Non-pigmented ciliary epithelial cell (primary cell): ENCODE data around the gene ASIC3.

Experiments used
- DNase-seq: peaks from one replicate; pipeline ENCODE4 v3.0.0-alpha.2; 2010; ENCODE audit warnings: low read depth

ASIC3 gene

DNA sequence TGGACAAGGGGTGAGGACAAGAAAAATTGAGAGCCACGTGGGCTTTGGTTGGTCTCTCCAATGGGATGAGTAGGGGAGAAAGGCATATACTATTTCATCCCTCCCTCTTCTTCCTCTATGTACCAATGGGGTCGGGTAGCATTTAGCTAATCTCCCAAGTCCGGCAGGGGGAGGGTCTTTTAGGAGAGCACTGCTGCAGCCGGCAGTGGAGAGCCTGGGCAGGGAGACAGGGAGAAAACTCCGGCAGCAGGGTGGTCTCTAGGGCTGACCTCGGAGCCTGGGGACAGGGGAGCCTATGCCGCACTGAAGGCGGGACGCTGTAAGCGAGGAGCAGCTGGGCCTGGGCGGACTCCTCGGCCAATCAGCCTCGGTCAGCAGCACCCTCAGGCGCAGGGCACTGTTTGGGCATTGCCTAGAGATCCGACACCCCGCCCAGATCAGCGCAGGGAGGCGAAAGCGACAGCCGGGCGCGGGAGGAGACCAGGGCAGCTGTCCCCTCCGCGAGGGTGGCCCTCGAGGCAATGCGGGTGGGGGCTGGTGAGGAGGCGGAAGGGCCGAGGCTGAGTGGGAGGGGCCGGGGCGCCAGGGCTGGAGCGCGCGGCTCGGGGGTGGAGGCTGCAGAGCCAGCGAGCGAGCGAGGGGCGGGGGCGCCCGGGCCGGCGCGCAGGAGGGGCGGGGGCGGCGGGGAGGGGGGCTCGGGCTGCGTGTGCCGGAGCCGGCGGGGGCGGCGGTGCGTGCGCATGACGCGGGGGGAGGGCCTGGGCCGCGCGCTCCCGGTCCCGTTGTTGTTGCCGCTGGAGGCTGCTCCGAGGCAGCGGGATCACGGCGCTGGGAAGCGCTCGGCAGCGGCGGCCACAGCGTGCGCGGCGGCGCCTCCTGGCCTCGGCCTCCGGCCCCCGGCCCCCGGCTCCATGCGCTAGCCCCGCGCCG, 37.6 kb downstream of the ASIC3 start, which contains the start of gene AGAP3:
Gene AGAP3 (plus strand): TSS at position 785 of the 930 bp plus-strand sequence. CDS start 267 bp downstream, outside the sequence.
- DNase-seq = no peak

GRCh38 chr7:151086802-151087244, 38.5 kb downstream of the ASIC3 start:
- no peak for DNase-seq

DNA sequence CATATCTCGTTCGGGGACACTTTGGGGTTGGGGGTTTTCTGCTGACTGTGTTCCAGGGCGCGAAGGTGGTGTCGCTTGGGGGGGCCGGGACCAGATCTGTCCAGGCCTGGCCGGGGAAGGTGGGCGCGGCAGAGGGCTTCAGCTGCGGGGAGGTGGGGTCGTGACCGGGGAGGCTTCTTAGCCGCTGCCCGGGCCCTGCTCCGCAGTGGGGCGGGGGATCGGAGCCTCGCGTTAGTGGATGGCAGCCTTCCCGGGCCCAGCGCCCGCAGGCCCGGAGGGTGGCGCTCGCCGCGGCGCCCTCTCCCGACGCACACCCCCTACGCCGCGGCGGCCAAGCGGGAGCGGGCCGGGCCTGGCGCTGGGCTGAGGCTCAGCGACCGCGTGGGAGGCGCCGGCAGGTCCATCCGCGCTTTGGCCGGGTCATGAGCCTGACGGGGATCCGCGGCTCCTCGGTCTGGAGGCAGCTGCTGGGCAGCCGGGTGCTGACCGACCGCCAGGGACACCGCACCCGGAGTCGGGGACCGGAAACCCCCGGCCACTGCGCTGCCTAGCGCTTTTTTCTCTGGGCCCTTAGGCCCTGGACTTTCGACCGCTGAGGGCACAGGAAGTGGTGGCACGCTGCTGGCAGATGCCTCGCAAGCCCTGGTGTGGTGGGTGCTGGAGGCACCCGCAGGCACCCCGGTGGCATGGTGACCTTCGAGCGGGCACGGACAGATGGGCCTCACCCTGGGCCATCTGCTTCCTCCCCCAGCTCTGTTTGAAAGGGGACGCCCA, 39.1 kb downstream of the ASIC3 start:
- DNase-seq = no peak

- no peak for DNase-seq
Measured at GRCh38 chr7:151088019-151088855, 39.9 kb downstream of the ASIC3 start.

DNA sequence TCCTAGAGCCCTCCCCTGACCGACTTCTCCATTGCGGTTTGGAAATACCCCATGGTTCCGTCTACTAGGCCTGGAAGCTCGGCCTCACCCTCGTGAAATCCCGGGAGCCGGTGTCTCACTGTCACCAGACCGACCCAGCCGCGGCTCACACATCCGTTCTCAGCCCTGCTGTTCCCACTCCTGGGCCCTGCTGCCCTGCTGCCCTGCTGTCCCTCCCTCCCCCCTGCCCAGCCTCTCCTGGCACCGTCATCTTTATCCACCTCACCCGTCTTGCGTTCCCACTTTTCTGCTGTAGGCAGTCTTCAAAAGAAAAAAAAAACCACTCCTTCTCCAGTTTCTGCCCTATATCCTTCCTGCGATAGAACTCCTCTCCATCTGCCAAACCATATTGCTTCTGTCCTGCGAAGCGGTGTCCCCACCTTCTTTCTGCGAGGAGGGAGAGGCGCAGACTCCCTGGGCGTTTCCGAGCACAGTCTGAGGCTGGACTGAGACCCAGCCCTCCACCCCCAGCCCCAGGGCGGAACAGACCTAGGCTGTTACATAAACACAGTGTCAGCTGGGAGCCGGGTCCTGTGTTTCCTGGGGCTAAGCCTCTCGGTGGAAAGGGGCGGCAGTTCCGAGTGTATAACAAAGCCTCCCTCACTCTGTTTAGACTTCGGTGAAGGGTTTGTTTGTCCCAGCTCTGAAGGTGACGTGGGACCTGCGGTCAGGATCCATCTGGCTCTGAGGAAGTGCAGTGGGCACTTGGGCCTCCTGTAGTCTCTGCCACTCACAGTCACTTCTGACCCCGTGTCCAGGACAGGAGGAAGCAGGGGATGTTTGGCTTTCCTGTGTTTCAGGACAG, 40.7 kb downstream of the ASIC3 start:
- DNase-seq = no peak

GRCh38 chr7:151089893-151090730, 41.8 kb downstream of the ASIC3 start:
- DNase-seq = no peak

GRCh38 chr7:151091003-151091402, 42.7 kb downstream of the ASIC3 start:
- no peak for DNase-seq

DNA sequence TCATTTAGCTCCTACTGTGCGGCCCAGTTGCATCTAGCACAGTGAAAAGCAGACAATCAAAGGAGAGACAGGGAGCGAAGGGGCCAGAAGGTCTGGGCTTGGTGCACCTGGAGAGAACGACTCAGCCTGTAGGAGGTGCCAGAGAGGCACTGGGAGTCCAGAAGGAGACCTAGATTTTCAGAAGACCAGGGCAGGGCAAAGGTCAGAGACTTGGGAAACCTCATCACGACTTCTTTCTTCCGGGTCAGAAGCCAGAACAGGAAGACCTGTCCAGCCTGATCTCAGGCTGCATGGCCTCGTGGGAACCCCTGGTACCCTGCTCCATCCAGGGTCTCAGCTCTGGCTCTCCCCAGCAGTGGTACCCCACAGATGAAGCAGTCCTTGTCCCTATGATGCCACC, 43.1 kb downstream of the ASIC3 start:
- no peak for DNase-seq

DNA sequence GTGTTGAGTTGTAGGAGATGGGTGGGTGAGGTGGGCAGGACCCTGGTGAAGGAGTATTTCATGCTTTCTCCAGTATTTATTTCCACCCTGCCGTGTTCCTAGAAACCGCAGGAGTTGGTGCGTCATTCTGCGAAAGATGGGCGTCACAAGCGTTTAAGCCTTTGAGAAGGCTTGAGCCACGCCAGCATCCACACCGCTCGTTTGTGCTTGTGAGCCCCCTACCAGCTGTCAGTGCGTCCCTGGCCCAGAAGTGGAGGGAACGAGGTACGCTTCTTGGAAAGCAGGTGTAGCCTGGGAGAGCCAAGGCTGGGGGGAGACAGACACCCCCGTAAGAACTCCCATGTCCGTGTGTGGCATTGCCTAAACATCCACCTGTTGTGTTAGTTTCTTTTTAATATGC, 43.7 kb downstream of the ASIC3 start:
- no peak for DNase-seq

GRCh38 chr7:151093748-151094147, 45.4 kb downstream of the ASIC3 start:
- DNase-seq = no peak

- DNase-seq = no peak
Measured at GRCh38 chr7:151094675-151095074, 46.3 kb downstream of the ASIC3 start.

- DNase-seq = no peak
Measured at GRCh38 chr7:151095123-151095797, 46.9 kb downstream of the ASIC3 start.

DNA sequence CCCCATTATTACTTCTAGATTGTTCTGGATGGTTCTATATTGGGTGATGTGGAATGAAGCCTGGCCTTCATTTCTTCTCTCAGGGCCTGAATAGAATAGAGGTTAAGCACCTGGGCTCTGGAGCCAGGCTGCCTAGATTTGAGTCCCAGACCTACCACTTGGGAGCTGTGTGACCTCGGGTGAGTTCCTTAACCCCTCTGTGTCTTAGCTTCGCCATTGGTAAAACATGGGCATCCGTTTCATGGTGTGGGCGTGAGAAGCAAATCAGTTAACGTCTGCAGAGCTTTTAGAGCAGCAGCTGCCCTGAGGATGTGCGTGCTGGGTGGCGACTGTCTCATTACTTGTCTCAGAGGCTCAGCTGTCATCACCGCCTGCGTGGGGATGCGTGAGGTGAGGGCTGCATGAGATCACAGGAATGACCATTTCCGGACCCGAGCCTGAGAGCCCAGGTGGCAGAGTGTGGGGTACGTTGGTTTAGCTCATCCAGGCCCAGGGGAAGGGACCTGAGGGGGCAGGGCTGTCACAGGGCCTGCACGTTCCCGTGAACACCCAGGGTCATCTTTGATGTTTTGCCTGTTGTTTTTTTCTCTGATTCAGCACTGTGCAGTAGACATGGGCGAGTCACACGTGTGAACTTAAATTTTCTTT, 47.6 kb downstream of the ASIC3 start:
- DNase-seq = no peak

DNA sequence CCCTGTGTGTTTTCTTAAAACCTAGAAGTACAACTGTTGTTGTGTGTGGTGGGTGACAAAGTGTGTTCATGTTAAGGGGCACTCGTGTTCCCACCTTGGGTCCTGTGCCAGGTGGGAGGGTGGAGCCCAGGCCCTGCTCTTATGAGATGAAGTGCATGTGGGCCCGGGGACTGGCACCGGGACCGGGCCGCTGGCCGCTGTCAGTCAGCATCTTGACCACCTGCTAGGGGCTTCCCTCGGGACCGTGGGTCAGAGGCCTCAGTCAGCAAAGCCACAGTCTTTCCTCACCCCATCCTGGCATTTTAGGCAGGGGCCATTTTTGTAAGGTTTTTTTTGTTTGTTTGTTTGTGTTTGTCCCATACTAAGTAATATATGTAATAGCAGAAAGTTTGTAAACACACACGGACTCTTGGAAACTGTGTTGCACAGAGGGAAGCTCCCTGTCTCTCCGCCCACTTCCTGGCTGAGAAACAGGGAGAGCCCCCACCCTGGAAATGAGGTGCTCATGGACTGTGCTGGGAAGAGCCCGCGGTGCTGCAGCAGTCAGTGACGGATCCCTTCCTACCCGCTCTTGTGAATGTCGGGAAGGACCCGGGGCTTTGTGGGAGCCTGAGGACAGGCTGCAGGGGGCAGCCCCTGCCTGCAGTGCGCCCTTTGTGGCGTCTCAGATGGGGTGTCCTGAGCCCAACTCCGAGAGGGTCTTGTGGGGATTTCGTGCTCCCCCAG, 51.3 kb downstream of the ASIC3 start:
- DNase-seq = no peak

- DNase-seq = no peak
Measured at GRCh38 chr7:151100921-151101320, 52.6 kb downstream of the ASIC3 start.

DNA sequence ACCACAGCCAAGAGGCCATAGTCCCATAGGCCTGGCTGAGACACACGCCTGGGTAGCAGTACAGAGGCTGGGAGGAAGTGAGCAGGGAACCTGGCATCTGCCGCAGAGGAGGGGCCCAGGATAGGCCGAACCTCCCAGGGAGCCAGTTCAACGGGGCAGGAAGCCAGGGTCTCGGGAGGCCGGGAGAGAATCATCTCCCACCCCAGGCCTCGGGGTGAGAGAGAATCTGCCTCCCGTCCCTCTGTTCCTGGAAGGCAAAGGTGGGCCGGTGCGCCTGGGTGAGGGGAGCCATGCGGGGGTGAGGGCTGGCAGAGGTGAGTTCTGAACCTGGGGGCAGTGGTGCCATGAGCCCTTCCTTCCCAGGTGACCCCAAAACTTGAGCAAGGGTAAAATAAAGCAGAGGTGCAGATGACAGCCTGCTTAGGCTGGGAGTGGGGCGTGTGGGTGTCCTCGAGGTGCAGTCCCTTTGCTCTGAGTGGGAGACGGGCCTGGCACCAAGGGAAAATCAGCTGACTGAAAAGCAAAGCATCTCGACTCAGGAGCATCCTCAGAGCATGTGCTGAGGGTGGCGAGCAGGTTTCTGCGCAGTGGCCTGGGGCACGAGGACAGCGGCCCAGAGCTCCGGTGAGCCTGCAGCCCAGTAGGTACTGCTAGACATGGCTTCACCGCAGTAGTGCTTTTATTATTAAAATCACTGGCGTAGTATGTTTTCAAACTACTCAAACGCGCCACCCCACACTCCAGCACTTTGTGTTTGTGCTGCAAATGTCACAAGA, 53.5 kb downstream of the ASIC3 start:
- no peak for DNase-seq
